HEK293 (cell line): ENCODE measurements around the gene PLEKHJ1.

Source experiments
- CTCF ChIA-PET: fragments of 350-600 bp; formaldehyde crosslinking; extraction: SDS; loops from one replicate; lab custom pipeline; 2021; ENCODE audit warnings: antibody characterized with exemption; lab: Yijun Ruan, JAX
- POLR2A ChIA-PET: fragments of 300-600 bp; formaldehyde crosslinking; extraction: SDS; loops from one replicate; lab custom pipeline; 2020; ENCODE audit warnings: antibody characterized with exemption, inconsistent platforms; lab: Yijun Ruan, JAX
- H3K27ac ChIP-seq: fragments of 200-500 bp; sonication (Bioruptor generic); 2 replicates; pipeline ENCODE4 v1.5.1; 2014; ENCODE audit warnings: low read depth, low read length, control low read depth, inconsistent platforms; ENCODE audit errors: extremely low read depth
- H3K36me3 ChIP-seq, 2 experiments: fragments of 200-500 bp in 1 of 2; sonication (Bioruptor generic) in 1 of 2; 1 replicate in 1 of 2; 2 replicates in 1 of 2; pipeline ENCODE4 v1.5.1; 2014 to 2017; ENCODE audit warnings: inconsistent platforms in 2 of 2, low read length in 2 of 2; ENCODE audit not compliant: control insufficient read depth in 2 of 2, insufficient read depth in 1 of 2
- H3K4me1 ChIP-seq: fragments of 200-500 bp; sonication (Bioruptor generic); 2 replicates; pipeline ENCODE4 v1.5.1; 2014; ENCODE audit warnings: mild to moderate bottlenecking, low read length, inconsistent platforms; ENCODE audit not compliant: control insufficient read depth, insufficient read depth
- H3K4me3 ChIP-seq: 2 replicates; pipeline ENCODE4 v1.5.1; 2011; ENCODE audit warnings: low read depth, mild to moderate bottlenecking, control low read depth, low read length, moderate library complexity
- H3K9me3 ChIP-seq: fragments of 200-500 bp; sonication (Bioruptor generic); 2 replicates; pipeline ENCODE4 v1.5.1; 2014; ENCODE audit warnings: low read depth, low read length, inconsistent platforms; ENCODE audit not compliant: control insufficient read depth, insufficient read depth
- EGR2 ChIP-seq: fragments of 450-650 bp; formaldehyde crosslinking; IDR thresholded peaks from 2 replicates; pipeline ENCODE4 v1.5.1; 2016; ENCODE audit warnings: low read depth, missing biosample characterization, missing genetic modification characterization
- GLIS1 ChIP-seq: fragments of 450-650 bp; formaldehyde crosslinking; IDR thresholded peaks from 2 replicates; pipeline ENCODE4 v1.5.1; 2016; ENCODE audit warnings: missing biosample characterization, missing genetic modification characterization
- GLIS2 ChIP-seq: fragments of 450-650 bp; formaldehyde crosslinking; IDR thresholded peaks from 2 replicates; pipeline ENCODE4 v1.5.1; 2016; ENCODE audit warnings: missing biosample characterization, missing genetic modification characterization
- KLF8 ChIP-seq: fragments of 450-650 bp; formaldehyde crosslinking; IDR thresholded peaks from 2 replicates; pipeline ENCODE4 v1.5.1; 2016; ENCODE audit warnings: missing biosample characterization, missing genetic modification characterization
- SP2 ChIP-seq: fragments of 450-650 bp; formaldehyde crosslinking; IDR thresholded peaks from 2 replicates; pipeline ENCODE4 v1.5.1; 2016; ENCODE audit warnings: missing biosample characterization, missing genetic modification characterization
- ZIC2 ChIP-seq: fragments of 450-650 bp; formaldehyde crosslinking; IDR thresholded peaks from 2 replicates; pipeline ENCODE4 v1.5.1; 2016; ENCODE audit warnings: missing biosample characterization, missing genetic modification characterization
- ZNF121 ChIP-seq: fragments of 450-650 bp; formaldehyde crosslinking; IDR thresholded peaks from 2 replicates; pipeline ENCODE4 v1.5.1; 2016; ENCODE audit warnings: missing biosample characterization, missing genetic modification characterization
- ZNF24 ChIP-seq: fragments of 450-650 bp; formaldehyde crosslinking; IDR thresholded peaks from 2 replicates; pipeline ENCODE4 v1.5.1; 2016; ENCODE audit warnings: missing biosample characterization, missing genetic modification characterization
- ZNF292 ChIP-seq: fragments of 450-650 bp; formaldehyde crosslinking; IDR thresholded peaks from 2 replicates; pipeline ENCODE4 v1.5.1; 2016; ENCODE audit warnings: low read depth, missing biosample characterization, missing genetic modification characterization, borderline replicate concordance
- ZNF341 ChIP-seq: fragments of 450-650 bp; formaldehyde crosslinking; IDR thresholded peaks from 2 replicates; pipeline ENCODE4; 2016; ENCODE audit warnings: low read depth, missing biosample characterization, missing genetic modification characterization
- ZNF404 ChIP-seq: fragments of 450-650 bp; formaldehyde crosslinking; IDR thresholded peaks from 2 replicates; pipeline ENCODE4 v1.5.1; 2017; ENCODE audit warnings: missing biosample characterization, missing genetic modification characterization
- ZNF529 ChIP-seq: fragments of 450-650 bp; formaldehyde crosslinking; IDR thresholded peaks from 2 replicates; pipeline ENCODE4 v1.5.1; 2017; ENCODE audit warnings: missing genetic modification characterization, missing biosample characterization; ENCODE audit not compliant: insufficient replicate concordance
- ZNF600 ChIP-seq: fragments of 450-650 bp; formaldehyde crosslinking; IDR thresholded peaks from 2 replicates; pipeline ENCODE4 v1.5.1; 2016; ENCODE audit warnings: missing biosample characterization, missing genetic modification characterization
- ZNF791 ChIP-seq: fragments of 450-650 bp; formaldehyde crosslinking; IDR thresholded peaks from 2 replicates; pipeline ENCODE4 v1.5.1; 2016; ENCODE audit warnings: missing biosample characterization, missing genetic modification characterization
- TF ChIP-seq, protein P1 (sequence below): fragments of 450-650 bp; formaldehyde crosslinking; IDR thresholded peaks from 2 replicates; pipeline ENCODE4 v1.5.1; 2016; ENCODE audit warnings: missing biosample characterization, missing genetic modification characterization
- TF ChIP-seq, protein P2 (sequence below): fragments of 450-650 bp; formaldehyde crosslinking; IDR thresholded peaks from 2 replicates; pipeline ENCODE4 v1.5.1; 2017; ENCODE audit warnings: missing biosample characterization, missing genetic modification characterization
- TF ChIP-seq, protein P3 (sequence below): fragments of 450-650 bp; formaldehyde crosslinking; IDR thresholded peaks from 2 replicates; pipeline ENCODE4 v1.5.1; 2016; ENCODE audit warnings: missing biosample characterization, missing genetic modification characterization

Gene PLEKHJ1

DNA sequence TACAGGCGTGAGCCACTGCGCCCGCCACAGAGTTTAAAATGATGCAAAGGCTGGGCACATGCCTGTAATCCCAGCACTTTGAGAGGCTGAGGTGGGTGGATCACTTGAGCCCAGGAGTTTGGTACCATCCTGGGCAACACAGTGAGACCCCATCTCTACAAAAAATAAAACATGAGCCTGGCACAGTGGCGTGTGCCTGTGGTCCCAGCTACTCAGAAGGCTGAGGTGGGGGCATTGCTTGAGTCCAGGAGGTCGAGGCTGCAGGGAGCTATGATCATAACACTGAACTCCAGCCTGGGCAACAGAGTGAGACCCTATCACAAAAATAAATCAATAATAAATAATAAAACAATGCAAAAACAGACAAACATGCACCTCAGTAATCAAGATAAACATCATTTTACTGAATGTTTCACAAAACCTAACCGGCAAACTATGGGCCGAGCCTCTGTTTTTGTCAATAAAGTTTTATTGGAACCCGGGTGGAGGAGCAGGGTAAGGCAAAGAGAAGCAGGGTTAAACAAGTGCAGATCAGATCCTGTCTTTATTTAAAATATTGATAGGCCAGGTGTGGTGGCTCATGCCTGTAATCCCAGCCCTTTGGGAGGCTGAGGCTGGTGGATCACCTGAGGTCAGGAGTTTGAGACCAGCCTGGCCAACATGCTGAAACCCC lies 47.8 kb upstream of the PLEKHJ1 start:
- H3K36me3 ChIP-seq = no peaks in the 10 kb centered on the region
- H3K4me1 ChIP-seq = no peaks in the 10 kb centered on the region
- H3K4me3 ChIP-seq = no peak overlapping the region
- TF ChIP-seq, protein P1, sequence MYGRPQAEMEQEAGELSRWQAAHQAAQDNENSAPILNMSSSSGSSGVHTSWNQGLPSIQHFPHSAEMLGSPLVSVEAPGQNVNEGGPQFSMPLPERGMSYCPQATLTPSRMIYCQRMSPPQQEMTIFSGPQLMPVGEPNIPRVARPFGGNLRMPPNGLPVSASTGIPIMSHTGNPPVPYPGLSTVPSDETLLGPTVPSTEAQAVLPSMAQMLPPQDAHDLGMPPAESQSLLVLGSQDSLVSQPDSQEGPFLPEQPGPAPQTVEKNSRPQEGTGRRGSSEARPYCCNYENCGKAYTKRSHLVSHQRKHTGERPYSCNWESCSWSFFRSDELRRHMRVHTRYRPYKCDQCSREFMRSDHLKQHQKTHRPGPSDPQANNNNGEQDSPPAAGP (tag by site-specific recombination) = no peak
- peak; percentile 99 for TF ChIP-seq ZNF121
- 0 out of 2 replicates have a peak, but pooled peaks have one; percentile 32 for TF ChIP-seq KLF8
- ChIA-PET CTCF (interaction anchor here (0.6 to 0.7 kb wide), 2 partner anchors 31 to 365 kb away, joined by 3 read pairs; no protein-coding TSS in a partner anchor), POLR2A (no interaction called here)
- H3K27ac ChIP-seq = no peak overlapping the region
- no peaks in the 10 kb centered on the region for H3K9me3 ChIP-seq

DNA sequence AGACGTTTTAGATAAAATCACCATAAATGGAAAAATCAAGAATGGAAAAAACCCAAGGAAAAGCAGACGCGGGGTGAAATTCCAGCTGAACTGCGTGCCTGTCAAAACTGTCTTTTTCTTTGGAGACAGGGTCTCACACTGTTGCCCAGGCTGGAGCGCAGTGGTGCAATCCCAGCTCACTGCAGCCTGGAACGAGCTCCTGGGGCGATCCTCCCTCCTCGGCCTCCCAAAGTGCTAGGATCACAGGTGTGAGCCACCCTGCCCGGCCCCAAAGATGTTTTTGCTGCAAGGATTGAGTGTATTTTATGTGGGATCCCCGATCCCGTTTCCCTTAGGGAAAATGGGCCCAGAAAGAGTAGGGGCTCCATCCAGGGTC lies 46.7 kb upstream of the PLEKHJ1 start:
- 0 out of 2 replicates have a peak, but pooled peaks have one; percentile 8 for TF ChIP-seq ZNF121
- no peak for TF ChIP-seq ZNF24 (tag by site-specific recombination)
- ChIA-PET POLR2A (no interaction called here), CTCF (no interaction called here)
- Histone ChIP-seq H3K36me3 (no peaks in the 10 kb centered on the region), H3K27ac (no peak overlapping the region), H3K4me1 (no peaks in the 10 kb centered on the region), H3K9me3 (no peaks in the 10 kb centered on the region), H3K4me3 (no peak overlapping the region)

DNA sequence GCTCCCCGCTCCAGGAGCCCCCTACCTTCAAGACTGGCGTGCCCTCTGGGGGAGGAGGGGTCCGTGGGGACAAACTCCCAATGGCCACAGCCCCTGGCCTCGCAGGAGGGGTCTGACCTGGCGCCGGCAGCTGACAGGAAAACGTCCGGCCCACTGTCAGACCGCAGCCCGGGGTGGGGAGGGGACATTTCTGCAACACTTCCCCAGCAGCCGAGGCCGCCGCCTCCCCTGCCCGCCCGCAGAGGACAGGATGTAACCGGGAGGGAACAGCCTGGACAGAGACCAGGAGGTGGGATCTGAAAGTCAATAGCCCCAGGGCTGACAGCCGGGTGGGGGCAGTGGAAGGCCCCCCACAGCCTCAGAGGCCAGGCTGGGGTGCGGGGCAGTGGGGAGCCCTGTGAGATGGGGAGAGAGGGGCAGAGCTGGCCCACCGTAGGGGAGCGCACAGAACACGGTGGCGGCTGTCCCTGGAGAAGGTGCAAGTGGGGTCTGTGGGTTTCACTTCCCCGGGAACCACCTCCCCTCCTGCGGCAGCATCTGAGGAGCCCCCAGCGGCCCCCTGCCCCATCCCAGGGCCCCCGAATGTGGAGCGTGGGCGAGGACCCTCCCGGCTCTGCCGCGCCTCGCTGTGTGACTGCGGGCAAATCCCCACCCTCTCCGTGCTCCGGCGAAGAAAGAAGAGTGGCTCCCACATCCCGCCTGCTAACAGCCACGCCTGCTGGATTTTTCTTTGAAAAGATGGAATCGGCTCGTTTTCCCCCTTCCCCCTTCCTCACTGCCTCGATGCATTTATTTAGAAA lies 46.1 kb upstream of the PLEKHJ1 start, which contains the start of gene PEAK3:
Gene PEAK3 (minus strand): TSS at position 114 of the 800 bp plus-strand sequence. CDS start 1,244 bp downstream, outside the sequence.
- ChIA-PET POLR2A (interaction anchor here (0.6 kb wide), 1 partner anchor 444 kb away, joined by 5 read pairs; no protein-coding TSS in a partner anchor), CTCF (interaction anchor here (0.6 kb wide), 1 partner anchor 329 kb away, joined by 3 read pairs; no protein-coding TSS in a partner anchor)
- H3K9me3 ChIP-seq = no peaks in the 10 kb centered on the region
- H3K4me3 ChIP-seq = no peak within 1 kb of the TSS
- H3K27ac ChIP-seq = no peak within 1 kb of the TSS
- H3K36me3 ChIP-seq = no peaks in the 10 kb centered on the region
- no peaks in the 10 kb centered on the region for H3K4me1 ChIP-seq
- TF ChIP-seq, protein P2, sequence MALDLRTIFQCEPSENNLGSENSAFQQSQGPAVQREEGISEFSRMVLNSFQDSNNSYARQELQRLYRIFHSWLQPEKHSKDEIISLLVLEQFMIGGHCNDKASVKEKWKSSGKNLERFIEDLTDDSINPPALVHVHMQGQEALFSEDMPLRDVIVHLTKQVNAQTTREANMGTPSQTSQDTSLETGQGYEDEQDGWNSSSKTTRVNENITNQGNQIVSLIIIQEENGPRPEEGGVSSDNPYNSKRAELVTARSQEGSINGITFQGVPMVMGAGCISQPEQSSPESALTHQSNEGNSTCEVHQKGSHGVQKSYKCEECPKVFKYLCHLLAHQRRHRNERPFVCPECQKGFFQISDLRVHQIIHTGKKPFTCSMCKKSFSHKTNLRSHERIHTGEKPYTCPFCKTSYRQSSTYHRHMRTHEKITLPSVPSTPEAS (tag by site-specific recombination) = no peak
- TF ChIP-seq ZNF404 (tag by site-specific recombination) (no peak), EGR2 (tag by site-specific recombination) (no peak), ZNF600 (tag by site-specific recombination) (peak; percentile 29; the same call in 1 of the 2 replicates), GLIS1 (tag by site-specific recombination) (peak; percentile 72), ZIC2 (tag by site-specific recombination) (peak; percentile 49; the same call in 1 of the 2 replicates), ZNF292 (tag by site-specific recombination) (no peak), ZNF791 (tag by site-specific recombination) (no peak), ZNF529 (tag by site-specific recombination) (no peak), ZNF341 (tag by site-specific recombination) (peak; percentile 78), SP2 (tag by site-specific recombination) (peak; percentile 48), GLIS2 (tag by site-specific recombination) (peak; percentile 33; the same call in 1 of the 2 replicates)
- TF ChIP-seq, protein P3, sequence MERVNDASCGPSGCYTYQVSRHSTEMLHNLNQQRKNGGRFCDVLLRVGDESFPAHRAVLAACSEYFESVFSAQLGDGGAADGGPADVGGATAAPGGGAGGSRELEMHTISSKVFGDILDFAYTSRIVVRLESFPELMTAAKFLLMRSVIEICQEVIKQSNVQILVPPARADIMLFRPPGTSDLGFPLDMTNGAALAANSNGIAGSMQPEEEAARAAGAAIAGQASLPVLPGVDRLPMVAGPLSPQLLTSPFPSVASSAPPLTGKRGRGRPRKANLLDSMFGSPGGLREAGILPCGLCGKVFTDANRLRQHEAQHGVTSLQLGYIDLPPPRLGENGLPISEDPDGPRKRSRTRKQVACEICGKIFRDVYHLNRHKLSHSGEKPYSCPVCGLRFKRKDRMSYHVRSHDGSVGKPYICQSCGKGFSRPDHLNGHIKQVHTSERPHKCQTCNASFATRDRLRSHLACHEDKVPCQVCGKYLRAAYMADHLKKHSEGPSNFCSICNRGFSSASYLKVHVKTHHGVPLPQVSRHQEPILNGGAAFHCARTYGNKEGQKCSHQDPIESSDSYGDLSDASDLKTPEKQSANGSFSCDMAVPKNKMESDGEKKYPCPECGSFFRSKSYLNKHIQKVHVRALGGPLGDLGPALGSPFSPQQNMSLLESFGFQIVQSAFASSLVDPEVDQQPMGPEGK (tag by site-specific recombination) = peak; percentile 24; the same call in 1 of the 2 replicates
